ENCODE measurements around the gene EXOC5.

EXOC5 gene

GRCh38 chr14:57268161-57269069, at the start of gene EXOC5, which contains the start of gene AP5M1:
TSS of gene EXOC5 (minus strand) at chr14:57268905. CDS start at chr14:57268648, 257 bp downstream.
TSS of gene AP5M1 (plus strand) at chr14:57268971. CDS start at chr14:57269315, 344 bp downstream.
- DNase-seq (ENCODE audit: low read depth in 2 of 3, low spot score in 2 of 3) = peak; percentile 79 to 82 (median 81)

GRCh38 chr14:57317248-57317833, 48.6 kb upstream of the EXOC5 start:
- peak; percentile 9 to 57 (median 22) for DNase-seq (ENCODE audit: low read depth in 2 of 3, low spot score in 2 of 3)

- DNase-seq (ENCODE audit: low read depth in 2 of 3, low spot score in 2 of 3) = no peak
Observed at GRCh38 chr14:57314396-57315089, 45.8 kb upstream of the EXOC5 start.

GRCh38 chr14:57302883-57303282, 34.2 kb upstream of the EXOC5 start:
- no peak for DNase-seq (ENCODE audit: low read depth in 2 of 3, low spot score in 2 of 3)

GRCh38 chr14:57299511-57299910, 30.8 kb upstream of the EXOC5 start:
- no peak for DNase-seq (ENCODE audit: low read depth in 2 of 3, low spot score in 2 of 3)

- no peak for DNase-seq (ENCODE audit: low read depth in 2 of 3, low spot score in 2 of 3)
Observed at GRCh38 chr14:57297852-57298251, 29.1 kb upstream of the EXOC5 start.

GRCh38 chr14:57295239-57295638, 26.5 kb upstream of the EXOC5 start:
- DNase-seq (ENCODE audit: low read depth in 2 of 3, low spot score in 2 of 3) = no peak

- DNase-seq (ENCODE audit: low read depth in 2 of 3, low spot score in 2 of 3) = no peak
Observed at GRCh38 chr14:57293866-57294837, 25.4 kb upstream of the EXOC5 start.

- DNase-seq (ENCODE audit: low read depth in 2 of 3, low spot score in 2 of 3) = no peak
Observed at GRCh38 chr14:57291692-57292647, 23.3 kb upstream of the EXOC5 start.

GRCh38 chr14:57290751-57291150, 22.0 kb upstream of the EXOC5 start:
- DNase-seq (ENCODE audit: low read depth in 2 of 3, low spot score in 2 of 3) = no peak

GRCh38 chr14:57287745-57288144, 19.0 kb upstream of the EXOC5 start:
- DNase-seq (ENCODE audit: low read depth in 2 of 3, low spot score in 2 of 3) = no peak

GRCh38 chr14:57277062-57277461, 8.4 kb upstream of the EXOC5 start:
- DNase-seq (ENCODE audit: low read depth in 2 of 3, low spot score in 2 of 3) = no peak

- no peak for DNase-seq (ENCODE audit: low read depth in 2 of 3, low spot score in 2 of 3)
Observed at GRCh38 chr14:57275023-57275664, 6.4 kb upstream of the EXOC5 start.

- DNase-seq (ENCODE audit: low read depth in 2 of 3, low spot score in 2 of 3) = no peak
Observed at GRCh38 chr14:57274551-57274950, 5.8 kb upstream of the EXOC5 start.

- no peak for DNase-seq (ENCODE audit: low read depth in 2 of 3, low spot score in 2 of 3)
Observed at GRCh38 chr14:57273236-57273635, 4.5 kb upstream of the EXOC5 start.

- no peak for DNase-seq (ENCODE audit: low read depth in 2 of 3, low spot score in 2 of 3)
Observed at GRCh38 chr14:57266065-57266464, 2.6 kb downstream of the EXOC5 start.

- no peak for DNase-seq (ENCODE audit: low read depth in 2 of 3, low spot score in 2 of 3)
Observed at GRCh38 chr14:57262117-57262516, 6.6 kb downstream of the EXOC5 start.

GRCh38 chr14:57261604-57262003, 7.1 kb downstream of the EXOC5 start:
- no peak for DNase-seq (ENCODE audit: low read depth in 2 of 3, low spot score in 2 of 3)

- DNase-seq (ENCODE audit: low read depth in 2 of 3, low spot score in 2 of 3) = no peak
Observed at GRCh38 chr14:57259672-57260071, 9.0 kb downstream of the EXOC5 start.
